ENCODE data around the gene AP4M1. TPM values are rescaled to one million over a fixed set of nuclear protein-coding genes. Genes with fewer than 3 reads are reported as not detected.

AP4M1 gene
- total RNA-seq, 1 donor from 2014 or later = 12.5 TPM

- ChIA-PET CTCF (no interaction called here), POLR2A (interaction anchor here (0.5 to 1.0 kb wide), 2 partner anchors 28 to 51 kb away, joined by 3 to 4 read pairs; no protein-coding TSS in a partner anchor)
- Mint-ChIP-seq H3K4me1 (peaks cover 13% of the 10 kb centered on the region), H3K36me3 (ENCODE audit: low read depth) (peaks cover 86% of the 10 kb centered on the region), H3K4me3 (no peak overlapping the region), H3K27me3 (no peaks in the 10 kb centered on the region), H3K9me3 (no peaks in the 10 kb centered on the region), H3K27ac (no peak overlapping the region)
- TF ChIP-seq CTCF (IDR thresholded peaks at IDR 0.05) = no peak
- no peak for DNase-seq
- no peak for ATAC-seq (ENCODE audit: low read depth)
- intact Hi-C loops (cut with micrococcal nuclease) = no loop called here
These were observed 8.4 kb upstream of the AP4M1 start for GRCh38 chr7:100093054-100093453.

GRCh38 chr7:100093498-100093897, 7.9 kb upstream of the AP4M1 start:
- CTCF ChIA-PET = no interaction called here
- H3K36me3 Mint-ChIP-seq (ENCODE audit: low read depth) = peaks cover 90% of the 10 kb centered on the region
- no peak overlapping the region for H3K4me3 Mint-ChIP-seq
- no peak for ATAC-seq (ENCODE audit: low read depth)
- peaks cover 15% of the 10 kb centered on the region for H3K4me1 Mint-ChIP-seq
- intact Hi-C loops (cut with micrococcal nuclease) = no loop called here
- H3K27me3 Mint-ChIP-seq = no peaks in the 10 kb centered on the region
- no peak for TF ChIP-seq CTCF (IDR thresholded peaks at IDR 0.05)
- POLR2A ChIA-PET = interaction anchor here (0.5 to 0.6 kb wide), 2 partner anchors 52 to 352 kb away, joined by 3 read pairs; no protein-coding TSS in a partner anchor
- no peak overlapping the region for H3K27ac Mint-ChIP-seq
- no peak for DNase-seq
- H3K9me3 Mint-ChIP-seq = no peaks in the 10 kb centered on the region

GRCh38 chr7:100093925-100094486, 7.4 kb upstream of the AP4M1 start:
- ChIA-PET CTCF (no interaction called here), POLR2A (interaction anchor here (0.6 kb wide), 1 partner anchor 351 kb away, joined by 3 read pairs; no protein-coding TSS in a partner anchor)
- Mint-ChIP-seq H3K4me3 (no peak overlapping the region), H3K4me1 (peaks cover 20% of the 10 kb centered on the region), H3K36me3 (ENCODE audit: low read depth) (peaks cover 93% of the 10 kb centered on the region), H3K27ac (no peak overlapping the region), H3K9me3 (no peaks in the 10 kb centered on the region), H3K27me3 (no peaks in the 10 kb centered on the region)
- no peak for TF ChIP-seq CTCF (IDR thresholded peaks at IDR 0.05)
- ATAC-seq (ENCODE audit: low read depth) = no peak
- intact Hi-C loops (cut with micrococcal nuclease) = no loop called here
- DNase-seq = no peak

- ATAC-seq (ENCODE audit: low read depth) (no peak), DNase-seq (no peak)
- intact Hi-C loops (cut with micrococcal nuclease) = no loop called here
- Mint-ChIP-seq H3K4me1 (peaks cover 25% of the 10 kb centered on the region), H3K27me3 (no peaks in the 10 kb centered on the region), H3K4me3 (no peak overlapping the region), H3K27ac (no peak overlapping the region), H3K36me3 (ENCODE audit: low read depth) (peaks cover 98% of the 10 kb centered on the region), H3K9me3 (no peaks in the 10 kb centered on the region)
- CTCF ChIA-PET = no interaction called here
- POLR2A ChIA-PET = interaction anchor here (1.2 kb wide), 1 partner anchor 11 kb away, joined by 3 read pairs; no protein-coding TSS in a partner anchor
- no peak for TF ChIP-seq CTCF (IDR thresholded peaks at IDR 0.05)
These were observed 6.2 kb upstream of the AP4M1 start for GRCh38 chr7:100095289-100095688.

GRCh38 chr7:100095704-100096103, 5.7 kb upstream of the AP4M1 start:
- DNase-seq (no peak), ATAC-seq (ENCODE audit: low read depth) (no peak)
- no peak for TF ChIP-seq CTCF (IDR thresholded peaks at IDR 0.05)
- ChIA-PET POLR2A (interaction anchor here (1.2 kb wide), 1 partner anchor 11 kb away, joined by 3 read pairs; no protein-coding TSS in a partner anchor), CTCF (no interaction called here)
- H3K4me1 Mint-ChIP-seq = peaks cover 25% of the 10 kb centered on the region
- H3K36me3 Mint-ChIP-seq (ENCODE audit: low read depth) = peaks cover 97% of the 10 kb centered on the region
- H3K9me3 Mint-ChIP-seq = no peaks in the 10 kb centered on the region
- no peak overlapping the region for H3K27ac Mint-ChIP-seq
- H3K27me3 Mint-ChIP-seq = no peaks in the 10 kb centered on the region
- no peak overlapping the region for H3K4me3 Mint-ChIP-seq
- intact Hi-C loops (cut with micrococcal nuclease) = no loop called here

Measured in activated B cell treated with CpG ODN at 0.5 μM for 24 hours (primary cell).